KG1 (cell line): ENCODE data around the gene DNAH12.
"Not testable (repeated sequence)": the region's sequence is repeated elsewhere in the genome, so short reads cannot be mapped to it uniquely, and the experiment has no call there.

Source experiments
- DNase-seq: peaks from one replicate; lab custom pipeline; 2025; lab: John Stamatoyannopoulos, UW

DNAH12 gene

GRCh38 chr3:57402675-57403074, 141.5 kb downstream of the DNAH12 start:
- no peak for DNase-seq

GRCh38 chr3:57397175-57398026, 146.7 kb downstream of the DNAH12 start:
- peak; percentile 20 for DNase-seq

- DNase-seq: peak; percentile 13
Measured at GRCh38 chr3:57393977-57394376, 150.2 kb downstream of the DNAH12 start.

GRCh38 chr3:57391767-57392166, 152.4 kb downstream of the DNAH12 start:
- DNase-seq: no peak

- DNase-seq: no peak
Measured at GRCh38 chr3:57389271-57389670, 154.9 kb downstream of the DNAH12 start.

- DNase-seq: no peak
Measured at GRCh38 chr3:57386307-57386706, 157.8 kb downstream of the DNAH12 start.

GRCh38 chr3:57385498-57385897, 158.6 kb downstream of the DNAH12 start:
- DNase-seq: no peak

- DNase-seq: no peak
Measured at GRCh38 chr3:57383838-57384237, 160.3 kb downstream of the DNAH12 start.

GRCh38 chr3:57383406-57383805, 160.7 kb downstream of the DNAH12 start:
- DNase-seq: no peak

GRCh38 chr3:57382933-57383332, 161.2 kb downstream of the DNAH12 start:
- no peak for DNase-seq

- no peak for DNase-seq
Measured at GRCh38 chr3:57370341-57370740, 173.8 kb downstream of the DNAH12 start.

GRCh38 chr3:57365089-57365488, 179.1 kb downstream of the DNAH12 start:
- DNase-seq: not testable (repeated sequence)

GRCh38 chr3:57356275-57356674, 187.9 kb downstream of the DNAH12 start:
- DNase-seq: not testable (repeated sequence)

GRCh38 chr3:57354768-57355167, 189.4 kb downstream of the DNAH12 start:
- DNase-seq: no peak

- DNase-seq: no peak
Measured at GRCh38 chr3:57350271-57350670, 193.9 kb downstream of the DNAH12 start.

GRCh38 chr3:57339071-57339642, 205.0 kb downstream of the DNAH12 start:
- not testable (repeated sequence) for DNase-seq

- DNase-seq: not testable (repeated sequence)
Measured at GRCh38 chr3:57338272-57339070, 205.7 kb downstream of the DNAH12 start.

- DNase-seq: no peak
Measured at GRCh38 chr3:57335283-57335938, 208.7 kb downstream of the DNAH12 start.

GRCh38 chr3:57331078-57331610, 213.0 kb downstream of the DNAH12 start:
- no peak for DNase-seq

GRCh38 chr3:57326498-57326897, 217.6 kb downstream of the DNAH12 start:
- DNase-seq: not testable (repeated sequence)

- DNase-seq: no peak
Measured at GRCh38 chr3:57314204-57314603, 229.9 kb downstream of the DNAH12 start.
